ENCODE measurements around the gene MYBBP1A.

Gene MYBBP1A

DNA sequence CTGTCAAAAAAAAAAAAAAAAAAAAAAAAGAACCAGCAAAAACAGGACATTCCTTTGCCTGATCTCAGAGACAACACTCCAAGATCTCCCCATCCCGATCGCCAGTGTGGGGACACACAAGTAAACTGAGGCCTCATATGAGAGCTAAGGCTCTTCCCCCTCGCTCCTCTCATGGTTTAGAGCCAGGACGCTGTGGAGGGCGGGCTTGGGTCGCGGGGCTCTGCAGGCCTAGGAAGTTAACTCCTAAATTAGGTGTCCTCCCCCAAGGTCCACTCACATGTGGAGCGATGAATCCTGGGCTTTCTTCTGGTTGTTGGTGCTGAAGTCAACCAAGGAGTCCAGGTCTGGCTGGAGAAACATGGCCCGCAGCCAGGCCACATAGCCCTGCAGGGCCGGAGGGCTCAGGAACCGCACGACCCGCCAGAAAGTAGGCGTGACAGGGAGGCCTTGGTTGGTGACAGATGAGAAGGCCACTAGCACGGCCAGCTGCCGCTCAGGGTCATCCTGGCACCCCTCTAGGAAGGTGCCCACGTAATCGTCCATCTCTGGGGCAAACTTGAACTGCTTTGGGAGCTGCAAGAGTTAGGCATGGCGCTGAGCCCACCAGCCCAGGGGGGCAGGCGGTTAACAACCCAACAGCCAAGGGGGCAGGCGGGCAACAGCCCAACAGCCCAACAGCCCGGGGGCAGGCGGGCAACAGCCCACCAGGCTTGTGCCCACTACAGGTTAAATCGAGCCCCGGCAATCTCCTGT is 5.2 kb downstream of the MYBBP1A start:
- no peak for DNase-seq (ENCODE audit: low read depth in 2 of 2)

DNA sequence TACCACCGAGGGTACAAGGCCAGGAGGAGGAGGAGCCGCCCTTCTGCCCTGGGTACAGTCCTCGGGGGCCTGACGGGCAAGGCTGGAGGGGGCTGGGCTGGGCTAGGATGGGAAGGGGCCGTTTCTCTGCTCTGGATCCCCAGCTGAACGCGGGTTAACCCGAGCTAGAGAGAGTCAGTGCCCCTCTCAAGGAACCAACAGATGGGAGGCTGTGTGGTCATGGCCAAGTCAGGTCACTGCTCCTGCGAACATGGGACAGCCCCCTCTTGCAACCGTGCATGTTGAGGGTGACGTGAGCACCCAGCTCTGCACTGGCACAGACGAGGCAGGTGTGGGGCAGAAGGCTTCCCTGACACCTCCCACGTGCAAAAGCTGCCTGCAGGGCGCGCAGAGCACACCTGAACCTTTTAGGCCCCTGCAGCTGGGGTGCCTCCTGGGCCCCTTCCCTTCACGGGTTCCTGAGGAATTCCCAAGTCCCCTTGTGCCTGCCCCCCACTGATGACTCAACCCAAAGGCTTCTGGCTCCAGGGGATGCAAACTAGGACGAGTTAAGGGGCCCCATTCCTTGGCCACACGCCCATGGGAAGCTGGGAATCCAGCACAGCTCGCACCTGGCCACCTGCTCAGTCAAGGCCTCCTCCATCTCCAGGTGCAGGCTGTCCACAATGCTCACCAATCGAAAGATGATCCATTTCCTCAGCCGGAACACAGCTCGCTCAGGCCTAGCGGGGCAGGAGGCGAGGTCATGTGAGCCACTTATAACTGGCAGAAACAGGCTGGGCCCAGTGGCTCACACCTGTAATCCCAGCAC is 6.3 kb downstream of the MYBBP1A start:
- no peak for DNase-seq (ENCODE audit: low read depth in 2 of 2)

DNA sequence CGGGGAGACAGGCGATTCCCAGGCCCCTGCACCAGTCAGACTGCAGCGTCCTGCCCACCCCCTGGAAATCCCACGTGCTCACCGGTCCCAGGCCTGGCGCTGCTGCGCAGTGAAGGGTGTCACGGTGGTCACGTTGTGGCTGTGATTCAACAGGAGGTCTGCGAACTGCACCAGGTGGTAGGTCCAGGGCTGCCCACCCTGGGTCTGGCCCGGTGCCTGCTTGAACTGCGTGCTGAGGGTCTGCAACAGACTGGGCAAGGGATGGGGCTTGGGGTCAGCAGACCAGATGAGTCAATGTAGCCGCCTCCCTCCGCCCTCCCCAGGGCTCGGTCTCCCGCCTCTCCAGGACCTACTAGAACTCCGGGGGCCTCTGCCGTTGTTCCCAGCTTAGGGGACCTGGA is 7.1 kb downstream of the MYBBP1A start:
- no peak for DNase-seq (ENCODE audit: low read depth in 2 of 2)

DNA sequence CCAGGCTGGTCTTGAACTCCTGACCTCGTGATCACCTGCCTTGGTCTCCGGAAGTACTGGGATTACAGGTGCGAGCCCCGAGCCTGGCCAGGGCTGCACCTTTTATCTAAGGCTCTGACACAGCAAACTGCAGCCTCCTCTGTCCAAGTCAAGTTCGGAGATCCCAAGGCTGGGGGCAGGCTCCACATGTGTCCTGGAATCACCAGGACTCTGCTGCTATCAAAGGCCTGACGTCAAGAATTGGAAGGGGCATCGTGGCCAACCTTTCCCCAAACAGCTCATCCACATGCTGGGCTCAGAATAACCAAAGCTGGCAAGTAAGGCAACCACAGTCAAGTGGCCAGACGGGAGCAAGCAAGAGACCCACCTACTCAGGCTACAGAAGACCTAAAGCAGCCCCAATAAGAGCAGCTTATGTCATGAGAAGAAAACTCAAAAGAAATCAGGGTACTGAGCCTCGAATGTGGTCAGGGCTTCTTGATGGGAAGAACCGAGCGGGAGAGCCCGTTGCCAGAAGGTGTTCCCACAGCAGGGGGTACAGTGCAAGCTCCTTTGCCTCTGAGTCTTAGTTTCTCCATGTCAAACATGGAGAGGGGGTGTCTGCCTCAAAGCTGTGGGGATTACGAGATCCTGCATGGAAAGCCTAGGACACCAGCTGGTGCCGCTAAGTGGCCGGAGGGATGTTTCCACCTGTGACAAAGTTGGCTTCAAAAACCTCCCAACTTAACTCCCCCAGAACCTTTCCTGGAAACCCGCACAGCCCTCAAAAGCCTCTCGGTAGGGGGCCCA is 7.9 kb downstream of the MYBBP1A start:
- DNase-seq (ENCODE audit: low read depth in 2 of 2) = no peak

DNA sequence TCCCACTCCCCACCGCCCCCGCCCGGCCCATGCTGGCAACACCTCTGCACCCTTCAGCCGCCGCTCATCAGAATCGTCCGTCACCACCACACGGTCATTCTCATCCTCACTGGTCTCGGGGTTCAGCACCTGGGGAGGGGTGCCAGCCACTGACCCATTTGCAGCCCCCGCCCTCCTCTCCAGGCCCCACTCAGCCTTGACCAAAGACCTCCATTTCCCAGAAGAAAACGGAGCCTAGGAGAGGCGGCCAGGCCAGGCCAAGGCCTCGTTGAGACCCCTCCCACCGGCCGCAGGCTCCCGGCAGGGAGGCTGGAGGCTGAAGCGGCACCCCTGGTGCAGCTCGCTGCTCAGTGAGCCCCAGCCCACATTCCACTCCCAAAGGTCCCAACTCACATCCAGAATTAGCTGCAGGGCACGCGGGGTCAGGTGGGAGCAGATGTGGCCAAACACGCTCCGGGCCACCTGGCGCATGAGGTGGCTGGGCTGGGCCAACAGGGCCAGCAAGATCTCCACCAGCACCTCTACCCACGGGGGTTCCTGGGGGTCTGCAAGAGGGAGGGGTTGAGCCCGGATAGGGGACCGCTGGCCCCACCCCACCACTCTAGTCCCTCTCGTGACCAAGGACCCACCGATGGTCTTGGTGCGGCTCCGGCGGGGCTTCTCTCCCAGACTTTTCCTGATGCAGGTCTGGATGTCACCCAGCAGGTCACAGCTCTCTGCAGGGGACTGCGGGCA is 9.8 kb downstream of the MYBBP1A start:
- DNase-seq (ENCODE audit: low read depth in 2 of 2) = no peak

DNA sequence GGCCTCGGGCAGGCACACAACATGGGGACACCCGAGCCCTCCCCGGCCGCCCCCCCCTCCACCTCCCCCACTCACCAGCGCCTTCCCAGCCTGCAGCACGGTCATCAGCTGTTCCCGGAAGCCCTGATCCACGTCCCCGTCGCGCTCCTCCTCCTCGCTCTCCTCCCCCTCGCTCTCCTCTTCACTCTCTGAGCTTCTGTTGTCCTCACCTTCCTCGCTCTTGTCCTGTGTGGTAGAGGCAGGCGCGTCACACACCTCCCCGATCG is 10.3 kb downstream of the MYBBP1A start:
- DNase-seq (ENCODE audit: low read depth in 2 of 2) = no peak

DNA sequence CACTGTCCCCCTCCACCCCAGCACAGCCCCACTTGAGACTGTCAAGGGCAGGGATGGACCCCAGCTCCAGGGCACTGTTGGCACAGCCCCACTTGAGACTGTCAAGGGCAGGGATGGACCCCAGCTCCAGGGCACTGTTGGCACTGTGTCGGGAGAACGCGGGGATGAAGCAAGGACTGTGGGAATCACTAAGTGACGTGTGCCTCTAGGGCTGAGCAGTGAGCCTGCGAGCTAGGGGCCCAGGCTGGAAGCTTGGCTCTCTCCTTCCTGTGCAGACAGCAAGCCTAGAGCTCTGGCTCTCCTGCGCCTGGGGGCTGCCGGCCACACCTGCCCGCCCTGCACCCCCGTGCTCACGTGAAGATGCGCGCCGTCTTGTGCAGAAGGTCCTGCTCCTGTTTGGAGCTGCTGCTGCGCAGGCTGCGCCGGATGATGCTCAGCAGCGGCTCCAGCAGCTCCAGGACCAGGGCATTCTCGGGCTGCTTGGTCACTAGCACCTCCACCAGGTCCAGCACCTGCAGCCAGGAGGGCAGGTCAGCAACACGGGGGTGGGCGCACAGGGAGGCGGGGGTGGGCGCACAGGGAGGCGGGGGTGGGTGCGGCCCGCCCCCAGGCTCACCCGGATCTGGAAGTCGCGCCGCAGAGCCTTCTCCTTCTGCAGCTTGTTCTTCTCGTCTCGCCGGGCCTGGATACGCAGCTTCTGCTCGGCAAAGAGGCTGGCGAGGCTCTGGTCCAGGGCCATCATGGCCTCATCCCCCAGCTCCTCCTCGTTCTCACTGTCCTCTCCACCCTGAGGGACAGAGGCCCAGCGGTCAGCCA is 10.8 kb downstream of the MYBBP1A start:
- no peak for DNase-seq (ENCODE audit: low read depth in 2 of 2)

DNA sequence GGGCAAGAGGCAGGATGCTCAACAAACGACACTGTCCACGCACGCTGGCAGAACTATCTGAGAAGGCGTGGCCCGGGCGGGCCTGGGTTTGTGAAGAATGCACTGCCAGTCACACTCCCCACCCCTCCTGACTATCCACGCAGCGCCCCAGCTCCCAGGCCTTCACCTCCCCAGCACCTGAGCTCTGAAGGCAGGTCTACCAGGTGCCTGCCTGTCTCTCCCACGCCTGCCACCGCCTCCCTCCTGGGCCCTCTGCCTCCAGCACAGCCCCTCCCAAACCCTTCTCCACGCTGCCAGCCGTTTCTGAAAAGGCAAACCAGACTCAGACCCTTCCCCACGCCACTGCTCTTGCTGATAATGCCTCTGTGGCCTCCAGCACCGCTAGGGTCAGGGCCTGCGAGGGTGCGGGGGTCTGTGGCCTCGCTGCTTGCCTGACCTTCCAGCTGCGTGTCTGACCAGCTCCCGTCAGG is 11.6 kb downstream of the MYBBP1A start:
- DNase-seq (ENCODE audit: low read depth in 2 of 2) = no peak

DNA sequence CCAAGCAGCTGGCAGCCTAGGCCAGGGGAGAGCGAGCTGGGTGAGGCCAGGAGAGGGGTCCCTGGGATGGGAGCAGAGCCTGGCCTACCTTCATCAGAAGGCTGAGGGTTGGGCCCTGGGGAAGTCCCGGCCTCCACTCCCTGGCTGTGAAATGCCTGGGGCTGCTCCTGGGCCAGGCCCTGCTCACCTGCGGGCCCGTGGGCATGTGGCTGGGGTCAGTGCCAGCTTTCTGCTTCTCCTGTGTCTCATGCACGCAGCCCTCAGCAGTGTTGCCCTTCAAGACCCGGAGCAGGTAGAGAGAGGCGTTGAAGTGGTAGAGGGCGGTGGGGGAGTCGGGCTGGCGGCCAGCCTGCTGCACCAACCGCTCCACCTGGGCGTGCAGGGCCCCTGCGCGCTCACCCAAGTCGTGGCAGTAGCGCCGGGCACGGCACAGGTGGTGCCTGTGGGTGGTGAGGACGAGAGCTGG is 12.4 kb downstream of the MYBBP1A start:
- DNase-seq (ENCODE audit: low read depth in 2 of 2) = no peak

DNA sequence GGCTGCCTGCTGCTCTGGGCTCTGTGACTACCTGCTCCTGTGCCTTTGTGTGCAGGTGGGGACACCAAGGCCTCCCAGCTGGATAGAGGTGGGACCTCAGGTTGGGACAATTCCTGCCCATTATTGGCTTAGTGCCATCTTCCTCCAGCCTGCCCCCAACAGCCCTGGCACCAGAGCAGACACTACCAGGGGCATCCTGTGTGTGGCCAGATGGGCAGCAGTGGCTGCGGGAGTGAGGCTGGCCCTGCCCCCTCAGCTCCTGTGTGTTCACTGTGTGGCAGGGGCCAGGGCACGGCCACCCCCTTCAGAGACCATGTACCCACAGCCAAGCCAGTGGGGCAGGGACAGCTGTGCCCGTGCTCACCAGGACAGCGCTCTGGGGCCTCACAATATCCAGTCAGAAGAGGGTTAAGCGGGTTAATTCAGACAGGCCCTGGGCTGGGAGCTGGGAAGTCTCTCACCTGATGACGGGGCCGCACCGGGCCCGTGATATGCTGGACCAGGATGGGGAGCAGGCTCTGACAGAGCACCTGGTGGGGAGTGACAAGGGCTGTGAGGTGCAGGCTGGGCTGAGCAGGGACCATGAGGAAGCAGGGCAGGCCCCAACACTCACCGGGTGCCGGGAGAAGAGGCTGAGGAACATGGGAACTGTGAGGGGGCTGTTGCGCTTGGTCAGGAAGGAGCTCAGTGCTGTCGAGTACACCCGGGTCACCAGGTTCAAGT is 13.0 kb downstream of the MYBBP1A start:
- no peak for DNase-seq (ENCODE audit: low read depth in 2 of 2)

DNA sequence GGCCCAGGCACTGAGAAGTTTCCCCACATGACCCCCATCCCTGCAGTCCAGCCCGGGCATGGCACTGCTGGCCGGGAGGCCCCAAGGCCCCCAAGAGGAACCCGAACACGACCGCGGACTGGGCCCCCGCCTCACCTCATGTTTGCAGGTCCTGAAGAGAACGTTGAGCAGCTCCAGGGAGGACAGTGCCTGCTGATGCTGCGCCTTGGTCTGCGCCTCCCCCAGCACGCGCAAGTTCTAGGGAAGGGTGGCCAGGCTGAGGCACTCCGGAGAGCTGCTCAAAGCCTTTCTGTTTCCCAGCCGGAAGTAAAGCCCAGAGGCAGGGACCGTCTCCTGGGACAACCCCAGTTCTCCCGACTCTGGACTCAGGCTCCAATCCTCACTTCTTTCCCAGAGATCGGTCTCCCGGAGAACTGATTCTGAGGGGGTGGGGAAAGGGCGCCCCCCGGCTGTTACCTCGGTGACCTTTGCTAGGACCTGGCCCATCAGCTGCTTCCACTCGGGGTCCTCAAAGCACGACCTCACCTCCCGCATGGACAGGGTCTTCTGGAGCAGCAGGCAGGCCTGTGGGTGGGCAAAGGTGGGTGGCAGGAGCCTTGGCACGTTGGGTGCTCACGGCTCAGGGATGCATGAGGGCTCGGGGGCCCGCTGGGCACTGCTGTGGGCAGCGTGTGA is 13.7 kb downstream of the MYBBP1A start:
- no peak for DNase-seq (ENCODE audit: low read depth in 2 of 2)

DNA sequence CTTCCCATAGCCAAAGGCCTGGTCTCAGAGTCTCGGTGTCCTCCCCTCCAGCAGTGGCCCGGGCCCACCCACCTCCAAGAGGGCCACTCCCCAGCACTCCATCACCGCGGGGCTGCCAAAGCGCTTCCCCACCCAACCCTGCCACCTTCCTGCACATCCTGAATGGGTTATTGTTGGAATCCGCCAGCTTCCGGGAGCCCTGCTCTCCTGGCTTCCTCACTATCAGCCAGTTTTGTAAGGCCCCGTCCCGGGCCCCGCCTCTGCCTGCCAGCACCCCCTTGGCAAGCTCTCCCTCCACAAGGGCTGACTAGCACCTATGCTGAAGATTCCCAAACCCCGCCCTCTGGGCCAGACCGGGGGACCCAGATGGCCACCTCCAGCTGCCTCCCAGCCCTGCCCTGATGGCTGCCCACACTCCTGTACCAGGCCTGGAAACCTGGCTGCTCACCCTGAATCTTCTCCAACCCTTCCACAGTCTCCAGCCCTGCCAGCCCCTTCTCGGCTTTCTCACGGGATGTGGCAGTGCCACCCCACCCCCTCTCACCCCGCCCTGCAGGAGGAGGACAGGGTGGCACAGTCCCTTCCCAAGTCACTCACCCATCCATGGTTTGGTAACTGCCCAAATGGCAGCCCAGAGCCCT is 14.4 kb downstream of the MYBBP1A start:
- DNase-seq (ENCODE audit: low read depth in 2 of 2) = no peak

DNA sequence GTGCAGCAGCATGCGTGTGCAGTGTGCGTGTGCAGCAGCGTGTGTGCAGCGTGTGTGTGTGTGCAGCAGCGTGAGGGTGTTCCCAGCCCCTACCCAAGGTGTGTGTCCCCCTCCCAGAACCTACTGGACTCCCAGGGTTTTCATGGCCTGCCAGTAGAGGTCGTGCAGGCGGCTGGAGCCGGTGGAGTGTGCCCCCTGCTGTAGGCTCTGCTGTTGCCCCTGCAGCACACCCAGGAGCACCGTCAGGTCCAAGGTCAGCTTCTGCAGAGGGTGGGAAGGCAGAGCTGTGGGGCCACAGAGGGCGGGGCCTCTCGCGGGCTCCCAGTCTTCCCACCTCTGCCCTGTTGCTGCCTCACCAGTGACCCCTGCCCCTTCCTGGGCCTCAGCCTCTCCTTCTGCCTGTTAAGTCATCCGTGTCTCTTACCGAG is 14.9 kb downstream of the MYBBP1A start:
- no peak for DNase-seq (ENCODE audit: low read depth in 2 of 2)

DNA sequence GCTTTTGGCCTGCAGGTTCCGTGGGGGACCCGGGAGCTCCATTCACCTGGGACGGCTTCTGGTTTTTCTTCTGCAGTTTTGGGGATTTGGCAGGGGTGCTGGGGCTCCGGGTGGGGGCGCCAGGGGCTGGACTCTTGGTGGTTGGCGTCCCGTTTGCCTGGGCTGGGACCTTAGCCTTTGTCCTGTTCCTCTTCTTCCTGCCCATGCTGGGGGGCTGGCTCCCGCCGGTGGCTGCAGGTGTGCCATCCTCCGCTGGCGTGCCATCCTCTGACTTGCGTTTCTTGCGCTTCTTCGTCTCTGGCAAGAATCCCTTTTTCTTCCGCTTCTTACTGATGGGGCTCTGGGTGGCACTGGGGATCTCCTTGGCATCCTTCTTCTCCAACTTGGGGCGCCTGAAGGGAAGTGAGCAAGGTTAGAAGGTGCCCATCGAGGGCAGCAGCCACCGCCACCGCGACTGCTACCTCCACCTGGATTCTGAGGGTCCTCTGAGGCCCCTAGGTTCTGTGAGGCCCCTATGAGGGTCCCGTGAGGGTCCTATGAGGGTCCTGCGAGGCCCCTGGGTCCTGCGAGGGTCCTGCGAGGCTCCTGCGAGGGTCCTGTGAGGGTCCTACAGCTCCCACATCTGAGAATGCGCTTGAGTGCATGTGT is 15.5 kb downstream of the MYBBP1A start:
- no peak for DNase-seq (ENCODE audit: low read depth in 2 of 2)

DNA sequence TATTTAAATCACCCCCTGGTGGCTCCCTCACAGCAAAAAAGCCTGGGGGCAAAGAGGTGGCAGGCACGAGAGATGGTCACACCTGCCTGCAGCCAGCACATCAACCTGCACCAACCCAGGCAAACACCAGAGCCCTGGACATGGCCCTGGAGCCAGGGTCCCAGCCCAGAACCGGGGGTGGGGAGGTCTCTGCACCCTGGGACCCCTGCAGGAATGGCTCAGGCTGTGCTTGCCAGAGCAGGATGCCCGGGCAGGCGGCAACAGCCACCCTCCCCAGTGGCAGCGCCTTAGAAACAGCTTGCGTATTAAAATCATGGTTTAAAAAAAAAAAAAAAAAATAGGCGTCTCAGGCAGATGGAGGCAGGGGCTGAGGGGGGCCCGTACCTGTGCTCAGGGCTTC is 16.2 kb downstream of the MYBBP1A start:
- no peak for DNase-seq (ENCODE audit: low read depth in 2 of 2)

DNA sequence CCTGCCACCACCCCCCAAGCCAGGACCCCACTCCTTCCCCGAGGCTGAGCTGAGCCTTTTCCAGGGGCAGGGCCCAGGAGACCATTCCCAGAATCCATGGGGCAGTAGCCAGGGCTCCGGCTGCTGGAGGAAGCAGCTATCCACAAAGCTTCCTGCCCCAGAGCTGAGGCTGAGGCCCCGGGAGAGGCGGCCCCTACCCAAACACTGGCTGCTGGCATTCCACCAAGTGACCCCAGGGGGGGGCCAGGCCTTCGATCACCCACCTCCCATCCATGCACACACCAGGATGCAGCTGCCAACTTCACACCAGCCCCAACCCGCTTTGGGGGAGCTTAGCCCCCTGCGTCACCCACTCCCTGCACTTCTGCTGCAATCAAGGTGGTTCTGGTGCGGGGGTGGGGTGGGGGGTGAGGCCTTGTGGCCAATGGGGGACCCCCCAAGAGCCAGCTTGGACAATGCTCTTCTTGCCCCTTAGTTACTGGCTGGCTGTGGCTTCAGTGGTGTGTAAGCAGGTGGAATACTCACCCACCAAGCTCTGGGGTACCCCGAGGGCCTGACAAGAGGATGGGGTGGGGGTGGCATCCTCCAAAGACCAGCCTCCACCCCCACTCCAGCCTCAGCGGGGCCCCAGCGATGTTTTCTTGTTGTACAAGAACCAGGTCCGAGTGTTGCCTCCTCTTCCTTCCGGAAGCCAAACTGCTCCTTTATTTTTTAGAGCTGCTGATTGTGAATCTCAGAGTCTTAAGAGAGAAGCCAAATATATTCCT is 16.8 kb downstream of the MYBBP1A start:
- DNase-seq (ENCODE audit: low read depth in 2 of 2) = no peak

DNA sequence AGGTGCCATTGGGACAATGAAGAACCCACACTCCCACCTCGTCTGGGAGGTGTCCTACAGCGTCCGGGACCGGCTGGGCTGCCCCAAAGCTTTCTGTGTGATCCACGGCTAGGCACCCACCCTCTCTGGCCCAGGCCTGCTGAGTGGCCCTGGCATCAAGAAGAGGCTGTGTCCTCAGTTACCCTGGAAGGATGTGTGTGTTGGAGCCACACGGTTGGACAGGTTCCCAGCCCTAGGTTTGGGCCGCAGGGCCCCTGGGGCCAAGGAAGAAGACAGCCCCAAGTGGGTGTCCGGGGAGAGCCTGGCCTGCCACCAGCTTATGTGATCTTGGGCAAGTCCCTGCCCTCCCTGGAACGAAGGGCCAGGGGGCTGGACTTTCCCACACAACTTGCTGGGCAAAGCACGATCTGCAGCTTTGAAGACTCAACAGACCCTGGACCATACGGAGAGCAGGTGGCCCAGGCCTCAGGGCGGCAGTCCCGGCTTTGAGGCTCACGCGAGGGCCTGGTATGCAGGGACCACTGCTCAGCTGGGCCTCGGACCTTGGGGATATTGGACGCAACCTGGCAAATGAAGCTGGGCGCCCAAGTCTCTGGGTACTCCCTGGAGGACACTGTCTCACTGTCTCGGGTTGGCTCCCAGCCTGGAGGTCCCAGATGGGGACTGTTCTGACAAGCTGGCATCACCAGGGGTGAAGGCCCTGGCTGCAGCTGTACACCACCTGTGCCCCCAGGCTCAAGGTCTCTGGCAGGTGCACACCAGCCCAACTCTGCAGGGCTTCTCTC is 17.5 kb downstream of the MYBBP1A start:
- no peak for DNase-seq (ENCODE audit: low read depth in 2 of 2)

All from stimulated activated CD4-positive, alpha-beta T cell treated with anti-CD3 and anti-CD28 coated beads, Interleukin-4, amount 100 ng/mL, for 48 hours (primary cell).